RPMI7951 (cell line): ENCODE measurements around the gene RGS5. TPM values are rescaled to one million over a fixed set of nuclear protein-coding genes. Genes with fewer than 3 reads are reported as not detected.

Experiments
- total RNA-seq: library from RNA; depleted of rRNA; stranded (reverse); fragments of >200 nt; shearing (Covaris generic); gene quantifications from 2 replicates; pipeline ENCODE4 v1.2.3, GENCODE V29; 2014; rRNA removed

Gene RGS5
- total RNA-seq, 1 experiment from 2014 or later = 2.4 TPM

Other genes with a start within 250 kb of the RGS5 start
- gene RGS4, start 133.6 kb downstream of the RGS5 start, total RNA-seq = 18.3 and 24.1 TPM in 2 replicates
- 88.0 and 102 TPM in 2 replicates for gene NUF2, start 119.0 kb upstream of the RGS5 start, total RNA-seq